ENCODE measurements around the gene CALML3. TPM values are rescaled to one million over a fixed set of nuclear protein-coding genes. Genes with fewer than 3 reads are reported as not detected.

The CALML3 gene
- total and polyA plus RNA-seq, 10 of the 15 experiments (the other 5 are each of a cell fraction or from before 2014, with no cell fraction given): not detected

DNA sequence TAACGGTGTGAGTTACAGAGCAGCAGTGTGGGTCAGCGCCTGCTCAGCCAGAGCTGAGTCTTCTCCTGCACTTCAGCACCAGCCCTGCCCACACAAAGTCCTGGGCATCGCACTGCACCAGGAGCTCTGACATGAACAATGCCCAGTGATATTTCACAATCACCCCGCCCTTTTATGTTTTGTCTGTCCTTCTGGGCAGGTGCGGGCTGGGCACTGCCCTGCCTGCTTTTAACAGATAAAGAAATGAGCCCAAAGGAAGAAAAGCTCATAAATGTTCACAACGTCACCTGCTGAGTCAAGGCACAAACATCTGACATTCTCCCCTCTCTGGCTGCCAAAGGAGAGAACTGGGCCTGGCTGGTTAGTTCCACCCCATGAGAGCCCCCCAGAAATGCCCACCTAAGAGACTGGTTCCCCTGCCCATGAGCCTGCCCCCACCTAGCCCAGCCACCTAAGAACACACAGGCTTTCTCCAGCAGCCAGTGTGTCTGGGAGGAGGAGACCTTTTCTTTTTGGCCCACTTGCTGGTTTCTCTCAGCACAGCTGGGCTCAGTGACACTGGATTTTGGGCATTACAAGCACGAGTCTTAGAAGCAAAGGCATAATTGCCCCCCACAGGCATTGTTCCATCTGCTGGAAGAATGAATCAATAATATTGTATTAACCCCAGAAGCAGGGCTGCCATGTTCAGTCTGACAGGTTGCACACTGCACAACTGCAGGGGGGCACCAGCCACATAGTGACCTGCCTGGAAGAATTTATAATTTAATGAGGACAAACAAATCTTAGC is 22.3 kb downstream of the CALML3 start:
- no TSS peak for BruUV-seq (replicated peaks)
- no peaks in the 10 kb centered on the region for H3K79me2 ChIP-seq (ENCODE audit: control insufficient read depth, insufficient read depth, low read length)
- no peak overlapping the region for H3K4me2 ChIP-seq (ENCODE audit: control insufficient read depth, insufficient read depth)
- ChIA-PET POLR2A (no interaction called here), RAD21 (ENCODE audit: unreplicated experiment) (no interaction called here), SMC1A (ENCODE audit: uncharacterized antibody, unreplicated experiment) (interaction anchor here (1.2 kb wide), 1 partner anchor 143 kb away, joined by 3 read pairs; the partner anchor contains the start of gene TUBAL3), CTCF (interaction anchor here (0.9 kb wide), 1 partner anchor 83 kb away, joined by 3 read pairs; no protein-coding TSS in a partner anchor)
- H2AFZ ChIP-seq (ENCODE audit: control insufficient read depth, low read depth, low read length): no peak overlapping the region
- H3K27me3 ChIP-seq (replicated peaks in 1 of 2; ENCODE audit: control insufficient read depth in 2 of 2, insufficient read depth in 2 of 2, low read length in 1 of 2): no peaks in the 10 kb centered on the region; a peak in 1 of 4 replicates
- 25% methylated on average over 7 of the region's 7 CpGs for WGBS (ENCODE audit: insufficient coverage, insufficient replicate concordance, low lambda C conversion rate, missing lambda C conversion rate)
- intact Hi-C loops (cut with micrococcal nuclease; ENCODE audit: unreplicated experiment): no loop called here
- no peak for DNase-seq (ENCODE audit: low read depth, low spot score)
- H3K4me1 ChIP-seq (ENCODE audit: control insufficient read depth, insufficient read depth, low read length): peaks cover 7% of the 10 kb centered on the region
- no peak overlapping the region for H3K27ac ChIP-seq (ENCODE audit: control insufficient read depth, insufficient read depth)
- in situ Hi-C loops (cut with MboI): no loop called here
- no peak for ATAC-seq
- TF ChIP-seq ZNF274 (IDR thresholded peaks at IDR 0.05; ENCODE audit: insufficient read depth, insufficient read length) (no peak), SREBF1 (IDR thresholded peaks at IDR 0.05; ENCODE audit: low read length) (no peak), RAD21 (IDR thresholded peaks at IDR 0.05; ENCODE audit: insufficient read depth, low read depth, low read length) (no peak), NR2C2 (IDR thresholded peaks at IDR 0.05; ENCODE audit: borderline replicate concordance, control insufficient read depth, insufficient read length, low read depth) (no peak), ZZZ3 (IDR thresholded peaks at IDR 0.05; ENCODE audit: control insufficient read depth, insufficient read length, low read depth) (no peak), DPF2 (IDR thresholded peaks at IDR 0.05) (no peak), ZNF217 (IDR thresholded peaks at IDR 0.05) (no peak), BCLAF1 (IDR thresholded peaks at IDR 0.05) (no peak), MXI1 (IDR thresholded peaks at IDR 0.05; ENCODE audit: low read depth, low read length) (no peak), NR2F1 (conservative IDR thresholded peaks at IDR 0.05) (no peak), RUNX3 (IDR thresholded peaks at IDR 0.05; ENCODE audit: low read length) (no peak), NFXL1 (IDR thresholded peaks at IDR 0.05; ENCODE audit: borderline replicate concordance) (no peak), ZNF384 (IDR thresholded peaks at IDR 0.05; ENCODE audit: borderline replicate concordance, low read depth, low read length) (no peak), KLF5 (IDR thresholded peaks at IDR 0.05; ENCODE audit: partially characterized antibody) (no peak), RAD51 (IDR thresholded peaks at IDR 0.05) (no peak)
- TF ChIP-seq, protein P1, sequence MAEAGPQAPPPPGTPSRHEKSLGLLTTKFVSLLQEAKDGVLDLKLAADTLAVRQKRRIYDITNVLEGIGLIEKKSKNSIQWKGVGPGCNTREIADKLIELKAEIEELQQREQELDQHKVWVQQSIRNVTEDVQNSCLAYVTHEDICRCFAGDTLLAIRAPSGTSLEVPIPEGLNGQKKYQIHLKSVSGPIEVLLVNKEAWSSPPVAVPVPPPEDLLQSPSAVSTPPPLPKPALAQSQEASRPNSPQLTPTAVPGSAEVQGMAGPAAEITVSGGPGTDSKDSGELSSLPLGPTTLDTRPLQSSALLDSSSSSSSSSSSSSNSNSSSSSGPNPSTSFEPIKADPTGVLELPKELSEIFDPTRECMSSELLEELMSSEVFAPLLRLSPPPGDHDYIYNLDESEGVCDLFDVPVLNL (IDR thresholded peaks at IDR 0.05; ENCODE audit: low read depth, low read length): no peak
- no peak overlapping the region for H3K4me3 ChIP-seq
- no peaks in the 10 kb centered on the region for H3K36me3 ChIP-seq (ENCODE audit: control insufficient read depth in 2 of 2, insufficient read depth in 2 of 2, low read length in 1 of 2)
- H3K9ac ChIP-seq (ENCODE audit: control insufficient read depth, insufficient read depth, low read length): no peak overlapping the region
- no peaks in the 10 kb centered on the region; the same call in 1 of the 3 replicates for H3K9me3 ChIP-seq (replicated peaks; ENCODE audit: control insufficient read depth, insufficient read depth, low read length)
- H4K20me1 ChIP-seq (ENCODE audit: control insufficient read depth, insufficient read depth): no peaks in the 10 kb centered on the region
- no peak for FAIRE-seq

Data from GM12878 (cell line).